A673 (cell line): ENCODE results near the gene ANP32B.

Source experiments
- CTCF ChIP-seq: fragments of 300-800, 200-600 bp; sonication (generic); conservative IDR thresholded peaks from 2 replicates; pipeline ENCODE4 v1.5.1; 2017; ENCODE audit warnings: low read depth, mild to moderate bottlenecking, antibody characterized with exemption, low read length, moderate library complexity, mixed read lengths
- EZH2 ChIP-seq: fragments of 200-600 bp; sonication (generic); IDR thresholded peaks from 2 replicates; pipeline ENCODE4 v1.6.1; 2017; ENCODE audit warnings: borderline replicate concordance, low read depth, mild to moderate bottlenecking, mixed read lengths, antibody characterized with exemption, low read length; ENCODE audit not compliant: poor library complexity, severe bottlenecking

- TF ChIP-seq CTCF = no peak
- TF ChIP-seq EZH2 = no peak
Measured at GRCh38 chr9:98010445-98010844, 27.3 kb downstream of the ANP32B start.
